A549 (cell line): Measurements from ENCODE around the gene RENBP. TPM values are rescaled to one million over a fixed set of nuclear protein-coding genes. Genes with fewer than 3 reads are reported as not detected.

Experiments used
- ATAC-seq, 2 experiments: fragments of 200-7000 bp in 1 of 2; fragments of >200 bp in 1 of 2; cut with Nextera tagmentation in 1 of 2; cut with Tn5 transposase in 1 of 2; 3 replicates each; pipeline versions ENCODE4 v1.8.0 to v1.9.1; 2018 to 2020; ENCODE audit warnings: mild to moderate bottlenecking in 1 of 2, moderate library complexity in 1 of 2
- CTCF ChIA-PET: fragments of 300-600 bp; sonication (Branson Sonifier 250); formaldehyde crosslinking; extraction: SDS; loops from one replicate; lab custom pipeline; 2021; ENCODE audit warnings: antibody characterized with exemption, inconsistent platforms; lab: Yijun Ruan, JAX
- POLR2A ChIA-PET: fragments of 350-600 bp; formaldehyde crosslinking; extraction: SDS; loops from one replicate; lab custom pipeline; 2021; ENCODE audit warnings: antibody characterized with exemption, inconsistent platforms; lab: Yijun Ruan, JAX
- DNase-seq, 2 experiments: peaks; one replicate each; pipeline versions ENCODE4 v3.0.0 to v3.0.0-alpha.2; 2011 to 2016; ENCODE audit warnings: low read depth in 1 of 2, low spot score in 1 of 2
- FAIRE-seq: peaks from 2 replicates; lab custom pipeline; 2011; peaks lifted over from hg19 to GRCh38; lab: Jason Lieb, UNC
- H3K27ac ChIP-seq, 2 experiments: fragments of >200 bp; sonication (Bioruptor Twin); formaldehyde crosslinking; 3 replicates each; pipeline ENCODE4 v1.5.1; 2016 to 2017
- H3K4me1 ChIP-seq: fragments of >200 bp; sonication (Bioruptor Twin); formaldehyde crosslinking; 3 replicates; pipeline ENCODE4 v1.6.1; 2016
- H3K4me2 ChIP-seq: fragments of >200 bp; sonication (Bioruptor Twin); formaldehyde crosslinking; 3 replicates; pipeline ENCODE4 v1.6.1; 2016
- H3K4me3 ChIP-seq: fragments of >200 bp; sonication (Bioruptor Twin); formaldehyde crosslinking; 3 replicates; pipeline ENCODE4 v1.5.1; 2016
- H3K9me3 ChIP-seq: fragments of >200 bp; sonication (Bioruptor Twin); formaldehyde crosslinking; 3 replicates; pipeline ENCODE4 v1.6.1; 2016
- CBX2 ChIP-seq: fragments of 200-600 bp; sonication (generic); IDR thresholded peaks from 2 replicates; pipeline ENCODE4 v1.6.1; 2016; ENCODE audit warnings: low read depth, mild to moderate bottlenecking, borderline replicate concordance
- CEBPB ChIP-seq, 2 experiments: fragments of >200 bp in 1 of 2; sonication (Bioruptor Twin) in 1 of 2; formaldehyde crosslinking in 1 of 2; IDR thresholded peaks; 2 replicates each; pipeline ENCODE4 v1.6.1; 2012 to 2016
- CHD2 ChIP-seq: fragments of 150-350 bp; IDR thresholded peaks from 2 replicates; pipeline ENCODE4 v1.6.1; 2014; ENCODE audit warnings: low read length; ENCODE audit not compliant: partially characterized antibody
- EHF ChIP-seq: fragments of 250-450 bp; sonication (Bioruptor Pico); IDR thresholded peaks from 2 replicates; pipeline ENCODE4 v1.5.0; 2020; ENCODE audit warnings: mild to moderate bottlenecking
- FOXS1 ChIP-seq: fragments of 250-450 bp; sonication (Bioruptor Pico); IDR thresholded peaks from 2 replicates; pipeline ENCODE4 v1.5.0; 2020; ENCODE audit warnings: mild to moderate bottlenecking, moderate library complexity
- HDAC2 ChIP-seq: fragments of 200-600 bp; sonication (generic); IDR thresholded peaks from 2 replicates; pipeline ENCODE4 v1.6.1; 2016
- HEYL ChIP-seq: fragments of 250-450 bp; sonication (Bioruptor Pico); IDR thresholded peaks from 2 replicates; pipeline ENCODE4 v1.8.0; 2021; ENCODE audit warnings: mild to moderate bottlenecking, moderate library complexity
- HOXB5 ChIP-seq: fragments of 250-450 bp; sonication (Bioruptor Pico); IDR thresholded peaks from 2 replicates; pipeline ENCODE4 v1.5.0; 2020; ENCODE audit warnings: mild to moderate bottlenecking, moderate library complexity
- JUN ChIP-seq, 2 experiments: fragments of >200 bp; sonication (Bioruptor Twin); formaldehyde crosslinking; IDR thresholded peaks; 2 replicates in 1 of 2; 3 replicates in 1 of 2; pipeline ENCODE4 v1.6.1; 2016 to 2017
- PHF8 ChIP-seq: fragments of 200-600 bp; sonication (generic); IDR thresholded peaks from 2 replicates; pipeline ENCODE4 v1.6.1; 2016; ENCODE audit warnings: low read depth, mild to moderate bottlenecking, antibody characterized with exemption, moderate library complexity, borderline replicate concordance
- POLR2AphosphoS2 ChIP-seq: conservative IDR thresholded peaks from 2 replicates; pipeline ENCODE4 v1.6.1; 2012; ENCODE audit warnings: low read length, improper control_type of control experiment, inconsistent platforms
- RAD21 ChIP-seq, 2 experiments: fragments of >200 bp in 1 of 2; sonication (Bioruptor Twin) in 1 of 2; formaldehyde crosslinking in 1 of 2; IDR thresholded peaks in 1 of 2; conservative IDR thresholded peaks in 1 of 2; 2 replicates in 1 of 2; 3 replicates in 1 of 2; pipeline ENCODE4 v1.6.1; 2012 to 2018; ENCODE audit warnings: inconsistent platforms in 1 of 2
- RARB ChIP-seq: fragments of 250-450 bp; sonication (Bioruptor Pico); IDR thresholded peaks from 2 replicates; pipeline ENCODE4 v1.8.0; 2021; ENCODE audit warnings: mild to moderate bottlenecking, moderate library complexity
- RCOR1 ChIP-seq: fragments of 150-350 bp; IDR thresholded peaks from 2 replicates; pipeline ENCODE4 v1.6.1; 2014; ENCODE audit warnings: antibody characterized with exemption, low read length, low read depth
- RNF2 ChIP-seq: fragments of 200-600 bp; sonication (generic); IDR thresholded peaks from 2 replicates; pipeline ENCODE4 v1.6.1; 2016; ENCODE audit warnings: low read depth, mild to moderate bottlenecking, antibody characterized with exemption, moderate library complexity, borderline replicate concordance
- ZFP36 ChIP-seq: fragments of 450-650 bp; IDR thresholded peaks from 2 replicates; pipeline ENCODE4 v1.6.1; 2014; ENCODE audit warnings: borderline replicate concordance; ENCODE audit not compliant: partially characterized antibody
- WGBS: methylation state at CpG from one replicate; pipeline ENCODE4 v1.1.6; 2017; ENCODE audit errors: missing lambda C conversion rate; 5-methylcytosine and 5-hydroxymethylcytosine counted together
- polyA plus RNA-seq, 4 experiments: library from polyadenylated mRNA; depleted of rRNA in 3 of 4; stranded (reverse); fragments of >200 nt; fragmentation: RNase III in 1 of 4; extraction: RNeasy Plus Mini Kit Qiagen cat#74134 plus additional on column Dnase treatment in 1 of 4; gene quantifications; 2 replicates in 3 of 4; 3 replicates in 1 of 4; pipeline ENCODE4 v1.2.3, GENCODE V29; 2011 to 2017
- TF ChIP-seq, protein P1 (sequence below): IDR thresholded peaks from 2 replicates; pipeline ENCODE4 v1.6.1; 2012
- TF ChIP-seq, protein P2 (sequence below): fragments of 150-350 bp; IDR thresholded peaks from 2 replicates; pipeline ENCODE4 v1.6.1; 2014; ENCODE audit warnings: low read depth, mild to moderate bottlenecking, low read length
- TF ChIP-seq, protein P3 (sequence below): fragments of >200 bp; sonication (Bioruptor Twin); formaldehyde crosslinking; IDR thresholded peaks from 2 replicates; pipeline ENCODE4 v1.6.1; 2016
- TF ChIP-seq, protein P4 (sequence below): fragments of 250-450 bp; sonication (Bioruptor Pico); IDR thresholded peaks from 2 replicates; pipeline ENCODE4 v1.5.0; 2021; ENCODE audit warnings: mild to moderate bottlenecking, moderate library complexity, borderline replicate concordance
- TF ChIP-seq, protein P5 (sequence below): fragments of 250-450 bp; sonication (Bioruptor Pico); IDR thresholded peaks from 2 replicates; pipeline ENCODE4 v1.5.0; 2020; ENCODE audit warnings: low read depth, mild to moderate bottlenecking, moderate library complexity
- TF ChIP-seq, protein P6 (sequence below): IDR thresholded peaks from 2 replicates; pipeline ENCODE4 v1.6.1; 2012
- TF ChIP-seq, protein P7 (sequence below): fragments of >200 bp; sonication (Bioruptor Twin); formaldehyde crosslinking; IDR thresholded peaks from 3 replicates; pipeline ENCODE4 v1.6.1; 2016

Gene RENBP
- polyA plus RNA-seq, 2 of the 4 experiments (the other 2 are of a cell fraction): not detected

DNA sequence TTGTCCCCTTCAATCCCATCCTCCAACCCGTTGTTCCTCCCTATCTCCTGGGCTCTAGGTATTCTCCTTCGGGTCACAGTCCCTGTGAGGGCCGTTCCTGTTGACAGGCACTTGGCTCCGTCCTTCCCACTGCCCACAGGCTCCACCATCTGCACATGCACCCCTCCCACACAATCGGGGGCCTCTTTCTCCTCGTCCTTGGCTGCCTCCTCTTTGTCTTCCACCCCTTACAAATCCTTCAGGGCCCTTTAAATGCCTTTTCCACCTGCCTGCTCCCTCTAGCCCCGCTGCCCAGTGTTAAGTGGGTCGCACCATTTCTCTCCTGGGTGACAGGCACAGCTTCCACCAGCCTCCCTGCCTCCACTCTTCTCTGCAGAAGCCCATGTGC is 42.7 kb downstream of the RENBP start:
- WGBS: 78% methylated on average over 8 of the region's 8 CpGs
- no peak for FAIRE-seq
- no peak for ATAC-seq
- Histone ChIP-seq H3K9me3 (no peaks in the 10 kb centered on the region), H3K27ac (peak overlapping the region in 1 of 2 experiments; percentile 77; a peak in 3 of 6 replicates), H3K4me1 (peaks cover 26% of the 10 kb centered on the region), H3K4me2 (no peak overlapping the region; the same call in 2 of the 3 replicates), H3K4me3 (no peak overlapping the region)
- TF ChIP-seq, protein P1, sequence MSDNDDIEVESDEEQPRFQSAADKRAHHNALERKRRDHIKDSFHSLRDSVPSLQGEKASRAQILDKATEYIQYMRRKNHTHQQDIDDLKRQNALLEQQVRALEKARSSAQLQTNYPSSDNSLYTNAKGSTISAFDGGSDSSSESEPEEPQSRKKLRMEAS: no peak
- TF ChIP-seq, protein P2, sequence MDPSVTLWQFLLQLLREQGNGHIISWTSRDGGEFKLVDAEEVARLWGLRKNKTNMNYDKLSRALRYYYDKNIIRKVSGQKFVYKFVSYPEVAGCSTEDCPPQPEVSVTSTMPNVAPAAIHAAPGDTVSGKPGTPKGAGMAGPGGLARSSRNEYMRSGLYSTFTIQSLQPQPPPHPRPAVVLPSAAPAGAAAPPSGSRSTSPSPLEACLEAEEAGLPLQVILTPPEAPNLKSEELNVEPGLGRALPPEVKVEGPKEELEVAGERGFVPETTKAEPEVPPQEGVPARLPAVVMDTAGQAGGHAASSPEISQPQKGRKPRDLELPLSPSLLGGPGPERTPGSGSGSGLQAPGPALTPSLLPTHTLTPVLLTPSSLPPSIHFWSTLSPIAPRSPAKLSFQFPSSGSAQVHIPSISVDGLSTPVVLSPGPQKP: no peak
- TF ChIP-seq POLR2AphosphoS2 (no peak), RNF2 (no peak)
- TF ChIP-seq, protein P3, sequence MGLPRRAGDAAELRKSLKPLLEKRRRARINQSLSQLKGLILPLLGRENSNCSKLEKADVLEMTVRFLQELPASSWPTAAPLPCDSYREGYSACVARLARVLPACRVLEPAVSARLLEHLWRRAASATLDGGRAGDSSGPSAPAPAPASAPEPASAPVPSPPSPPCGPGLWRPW: no peak
- CTCF ChIA-PET: no interaction called here
- POLR2A ChIA-PET: no interaction called here
- no peak for DNase-seq

DNA sequence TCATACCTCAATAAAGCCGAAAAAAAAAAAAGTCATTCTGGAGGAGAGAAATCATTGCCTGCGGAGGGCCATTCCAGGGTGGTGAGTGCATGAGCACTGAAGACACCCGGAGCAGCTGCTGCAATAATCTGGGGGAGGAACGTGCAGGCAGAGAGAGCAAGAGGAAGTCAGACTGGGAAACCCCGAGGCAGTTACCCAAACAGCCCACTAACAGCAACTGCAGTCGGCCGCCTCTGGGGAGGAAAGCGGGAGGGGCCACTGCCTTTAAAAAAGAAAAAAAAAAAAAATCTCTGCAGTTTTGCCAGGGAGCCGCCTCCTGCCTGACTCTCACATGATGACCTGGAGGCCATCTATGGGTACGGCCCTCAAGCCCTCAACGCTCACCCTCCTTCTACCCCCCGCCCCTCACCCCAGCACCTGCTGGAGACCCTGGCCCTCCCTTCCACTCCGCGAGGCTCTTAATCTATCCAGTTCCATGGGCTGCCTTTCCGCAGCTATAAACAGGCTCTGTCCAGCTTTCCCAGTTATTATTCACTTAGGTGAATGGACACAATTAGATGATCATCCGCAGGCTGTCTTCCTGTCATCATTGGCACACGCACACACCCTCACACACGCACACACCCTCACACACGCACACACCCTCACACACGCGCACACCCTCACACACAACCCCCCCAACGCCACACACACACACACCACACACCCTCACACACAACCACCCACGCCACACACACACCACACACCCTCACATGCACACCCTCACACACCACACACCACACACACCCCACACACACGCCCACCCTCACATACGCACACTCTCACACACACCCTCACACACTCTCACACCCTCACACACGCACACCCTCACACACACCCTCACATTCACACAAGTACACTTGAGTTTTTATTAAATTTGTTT is 43.4 kb downstream of the RENBP start:
- ChIA-PET CTCF (interaction anchor here (1.1 to 1.7 kb wide), 2 partner anchors 9 to 17 kb away, joined by 4 to 7 read pairs; no protein-coding TSS in a partner anchor), POLR2A (interaction anchor here (1.2 kb wide), 1 partner anchor 26 kb away, joined by 4 read pairs; no protein-coding TSS in a partner anchor)
- peak overlapping the region; percentile 59 for H3K4me2 ChIP-seq
- FAIRE-seq (no peak), DNase-seq (peak; percentile 44 to 68), ATAC-seq (peak; percentile 75 to 79)
- H3K9me3 ChIP-seq: no peaks in the 10 kb centered on the region
- TF ChIP-seq ZFP36 (no peak), CBX2 (no peak), HEYL (CRISPR knock-in tag) (no peak), JUN (IDR thresholded peaks at IDR 0.05) (no peak), HDAC2 (no peak)
- TF ChIP-seq, protein P4, sequence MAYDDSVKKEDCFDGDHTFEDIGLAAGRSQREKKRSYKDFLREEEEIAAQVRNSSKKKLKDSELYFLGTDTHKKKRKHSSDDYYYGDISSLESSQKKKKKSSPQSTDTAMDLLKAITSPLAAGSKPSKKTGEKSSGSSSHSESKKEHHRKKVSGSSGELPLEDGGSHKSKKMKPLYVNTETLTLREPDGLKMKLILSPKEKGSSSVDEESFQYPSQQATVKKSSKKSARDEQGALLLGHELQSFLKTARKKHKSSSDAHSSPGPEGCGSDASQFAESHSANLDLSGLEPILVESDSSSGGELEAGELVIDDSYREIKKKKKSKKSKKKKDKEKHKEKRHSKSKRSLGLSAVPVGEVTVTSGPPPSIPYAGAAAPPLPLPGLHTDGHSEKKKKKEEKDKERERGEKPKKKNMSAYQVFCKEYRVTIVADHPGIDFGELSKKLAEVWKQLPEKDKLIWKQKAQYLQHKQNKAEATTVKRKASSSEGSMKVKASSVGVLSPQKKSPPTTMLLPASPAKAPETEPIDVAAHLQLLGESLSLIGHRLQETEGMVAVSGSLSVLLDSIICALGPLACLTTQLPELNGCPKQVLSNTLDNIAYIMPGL (CRISPR knock-in tag): no peak
- whole genome bisulfite sequencing: 41% methylated on average over 21 of the region's 26 CpGs
- H3K4me3 ChIP-seq: no peak overlapping the region
- H3K27ac ChIP-seq: peak overlapping the region; percentile 17 to 77; a peak in 3 of 6 replicates
- peaks cover 26% of the 10 kb centered on the region for H3K4me1 ChIP-seq

DNA sequence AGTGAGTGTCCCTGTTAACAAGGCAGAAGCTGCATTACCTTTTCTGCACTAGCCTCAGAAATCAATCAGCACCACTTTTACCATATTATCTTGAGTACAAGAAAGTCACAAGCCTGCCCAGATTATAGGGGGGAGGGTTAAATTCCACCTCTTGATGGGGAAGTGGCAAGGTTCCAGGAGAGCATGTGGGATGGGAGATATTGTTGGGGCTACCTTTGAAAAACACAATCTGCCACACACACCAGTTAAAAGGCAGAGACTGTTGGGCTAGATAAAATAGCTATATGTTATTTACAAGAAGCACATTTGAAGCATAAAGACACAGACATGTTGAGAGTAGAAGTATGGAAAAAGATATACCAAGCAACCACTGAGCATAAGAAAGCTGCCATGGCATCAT is 46.5 kb downstream of the RENBP start:
- no peak overlapping the region for H3K27ac ChIP-seq
- DNase-seq: no peak
- ChIA-PET POLR2A (no interaction called here), CTCF (interaction anchor here (0.6 to 1.0 kb wide), 2 partner anchors 10 to 134 kb away, joined by 3 to 5 read pairs; no protein-coding TSS in a partner anchor)
- H3K4me3 ChIP-seq: no peak overlapping the region
- no peak overlapping the region for H3K4me2 ChIP-seq
- ATAC-seq: no peak
- peaks cover 26% of the 10 kb centered on the region for H3K4me1 ChIP-seq
- FAIRE-seq: no peak
- no peaks in the 10 kb centered on the region for H3K9me3 ChIP-seq
- TF ChIP-seq RAD21 (conservative IDR thresholded peaks at IDR 0.05 in 1 of 2, IDR thresholded peaks at IDR 0.05 in 1 of 2) (no peak), RCOR1 (no peak), EHF (CRISPR knock-in tag) (no peak), JUN (IDR thresholded peaks at IDR 0.05) (no peak), PHF8 (no peak), RARB (CRISPR knock-in tag) (no peak), HOXB5 (CRISPR knock-in tag) (no peak), CEBPB (IDR thresholded peaks at IDR 0.05) (no peak), CHD2 (no peak), FOXS1 (no peak), RNF2 (no peak)
- TF ChIP-seq, protein P5, sequence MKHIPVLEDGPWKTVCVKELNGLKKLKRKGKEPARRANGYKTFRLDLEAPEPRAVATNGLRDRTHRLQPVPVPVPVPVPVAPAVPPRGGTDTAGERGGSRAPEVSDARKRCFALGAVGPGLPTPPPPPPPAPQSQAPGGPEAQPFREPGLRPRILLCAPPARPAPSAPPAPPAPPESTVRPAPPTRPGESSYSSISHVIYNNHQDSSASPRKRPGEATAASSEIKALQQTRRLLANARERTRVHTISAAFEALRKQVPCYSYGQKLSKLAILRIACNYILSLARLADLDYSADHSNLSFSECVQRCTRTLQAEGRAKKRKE (CRISPR knock-in tag): no peak
- TF ChIP-seq, protein P1: no peak
- TF ChIP-seq, protein P6, sequence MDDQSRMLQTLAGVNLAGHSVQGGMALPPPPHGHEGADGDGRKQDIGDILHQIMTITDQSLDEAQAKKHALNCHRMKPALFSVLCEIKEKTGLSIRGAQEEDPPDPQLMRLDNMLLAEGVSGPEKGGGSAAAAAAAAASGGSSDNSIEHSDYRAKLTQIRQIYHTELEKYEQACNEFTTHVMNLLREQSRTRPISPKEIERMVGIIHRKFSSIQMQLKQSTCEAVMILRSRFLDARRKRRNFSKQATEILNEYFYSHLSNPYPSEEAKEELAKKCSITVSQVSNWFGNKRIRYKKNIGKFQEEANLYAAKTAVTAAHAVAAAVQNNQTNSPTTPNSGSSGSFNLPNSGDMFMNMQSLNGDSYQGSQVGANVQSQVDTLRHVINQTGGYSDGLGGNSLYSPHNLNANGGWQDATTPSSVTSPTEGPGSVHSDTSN: no peak
- TF ChIP-seq, protein P7, sequence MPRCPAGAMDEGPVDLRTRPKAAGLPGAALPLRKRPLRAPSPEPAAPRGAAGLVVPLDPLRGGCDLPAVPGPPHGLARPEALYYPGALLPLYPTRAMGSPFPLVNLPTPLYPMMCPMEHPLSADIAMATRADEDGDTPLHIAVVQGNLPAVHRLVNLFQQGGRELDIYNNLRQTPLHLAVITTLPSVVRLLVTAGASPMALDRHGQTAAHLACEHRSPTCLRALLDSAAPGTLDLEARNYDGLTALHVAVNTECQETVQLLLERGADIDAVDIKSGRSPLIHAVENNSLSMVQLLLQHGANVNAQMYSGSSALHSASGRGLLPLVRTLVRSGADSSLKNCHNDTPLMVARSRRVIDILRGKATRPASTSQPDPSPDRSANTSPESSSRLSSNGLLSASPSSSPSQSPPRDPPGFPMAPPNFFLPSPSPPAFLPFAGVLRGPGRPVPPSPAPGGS: no peak
